ENCODE results near the gene PSMB7.

PSMB7 gene

DNA sequence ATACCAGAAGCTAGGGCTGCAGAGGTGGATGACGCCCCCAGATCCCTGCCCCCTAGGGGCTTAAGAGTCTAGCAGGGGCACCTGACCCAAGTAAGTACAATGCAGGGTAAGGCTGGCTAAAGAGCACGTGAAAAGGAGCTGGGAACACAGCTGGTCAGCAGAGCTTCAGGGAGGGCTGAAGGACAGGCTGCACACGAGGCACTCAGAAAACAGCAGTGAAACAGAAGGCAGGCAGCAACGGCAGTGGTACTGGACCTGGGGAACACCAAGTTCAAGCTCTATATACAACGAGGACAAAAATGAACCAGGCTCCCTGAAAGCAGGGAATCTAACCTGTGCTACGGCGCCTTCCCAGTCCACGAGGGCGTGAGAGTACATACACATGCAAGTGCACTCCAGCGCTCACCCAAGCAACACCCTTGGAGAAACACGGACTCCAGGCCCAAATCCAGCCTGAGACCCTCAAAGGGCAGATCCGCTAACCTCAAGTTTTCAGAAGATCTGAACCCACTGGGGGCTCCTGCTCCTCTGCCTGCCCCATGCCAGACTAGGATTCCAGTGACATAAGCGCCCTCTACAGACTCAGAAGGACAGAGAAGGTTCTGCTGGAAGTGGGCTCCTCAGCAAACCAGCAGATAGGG lies 57.4 kb downstream of the PSMB7 start:
- Mint-ChIP-seq H3K36me3 (peaks cover 18% of the 10 kb centered on the region), H3K27ac (no peak overlapping the region), H3K27me3 (no peaks in the 10 kb centered on the region), H3K4me1 (peaks cover 11% of the 10 kb centered on the region), H3K9me3 (no peaks in the 10 kb centered on the region), H3K4me3 (no peak overlapping the region)
- DNase-seq = no peak
- CTCF ChIA-PET = interaction anchor here (0.8 kb wide), 1 partner anchor 9 kb away, joined by 3 read pairs; no protein-coding TSS in a partner anchor

GRCh38 chr9:124356745-124357390 lies 58.4 kb downstream of the PSMB7 start:
- no peak for DNase-seq
- peak overlapping the region; percentile 34 for H3K27ac Mint-ChIP-seq
- peaks cover 27% of the 10 kb centered on the region for H3K36me3 Mint-ChIP-seq
- peaks cover 11% of the 10 kb centered on the region for H3K4me1 Mint-ChIP-seq
- CTCF ChIA-PET = interaction anchor here (0.5 to 0.8 kb wide), 2 partner anchors 8 to 31 kb away, joined by 3 read pairs; no protein-coding TSS in a partner anchor
- no peak overlapping the region for H3K4me3 Mint-ChIP-seq
- H3K27me3 Mint-ChIP-seq = no peaks in the 10 kb centered on the region
- H3K9me3 Mint-ChIP-seq = no peaks in the 10 kb centered on the region

GRCh38 chr9:124355941-124356744 lies 59.1 kb downstream of the PSMB7 start:
- H3K27ac Mint-ChIP-seq = no peak overlapping the region
- no peaks in the 10 kb centered on the region for H3K27me3 Mint-ChIP-seq
- no peak for DNase-seq
- H3K36me3 Mint-ChIP-seq = peaks cover 32% of the 10 kb centered on the region
- CTCF ChIA-PET = interaction anchor here (0.5 to 0.8 kb wide), 2 partner anchors 31 to 226 kb away, joined by 3 read pairs; no protein-coding TSS in a partner anchor
- peaks cover 11% of the 10 kb centered on the region for H3K4me1 Mint-ChIP-seq
- H3K9me3 Mint-ChIP-seq = no peaks in the 10 kb centered on the region
- no peak overlapping the region for H3K4me3 Mint-ChIP-seq

DNA sequence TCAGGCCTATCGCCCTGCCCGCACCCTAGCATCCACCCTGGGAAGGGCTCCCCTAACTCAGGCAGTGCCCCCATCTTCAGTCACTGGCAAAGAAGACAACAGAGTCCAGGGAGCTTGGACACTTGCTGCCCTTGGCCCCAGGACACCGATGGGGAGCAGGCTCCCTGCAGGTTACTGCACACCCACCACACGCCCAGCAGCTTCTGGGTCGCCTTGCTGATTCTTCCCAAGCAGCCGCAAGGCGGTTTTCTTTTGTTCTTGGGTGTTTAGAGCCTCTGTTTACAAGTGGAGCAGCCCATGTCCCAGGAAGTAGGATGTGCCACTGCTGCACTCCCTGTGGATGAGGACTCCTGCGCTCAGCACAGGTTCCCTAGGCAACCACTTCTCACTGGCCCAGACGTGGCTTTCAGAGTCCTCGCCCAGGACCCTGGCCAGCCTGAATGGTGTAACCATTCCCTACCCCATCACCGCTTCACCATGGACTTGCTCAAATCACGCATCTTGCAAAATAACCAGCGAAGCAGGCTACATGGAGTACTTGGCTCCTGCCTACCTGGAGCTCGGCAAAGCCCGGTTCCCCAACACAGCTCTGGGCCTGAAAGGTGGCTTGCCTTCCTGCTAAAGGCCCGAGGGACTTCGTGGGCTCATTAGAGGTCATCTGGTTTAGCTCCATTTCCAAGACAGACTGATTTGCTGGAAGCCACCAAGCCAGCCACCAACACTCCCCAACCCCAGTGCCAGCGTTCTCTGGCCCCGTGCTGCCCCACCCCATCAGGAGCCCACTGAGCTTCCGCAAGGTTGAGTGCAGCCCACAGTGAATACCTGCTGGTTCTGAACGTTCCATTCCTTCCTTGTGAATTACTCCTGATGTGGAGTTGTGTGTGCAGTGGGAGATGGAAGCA lies 60.0 kb downstream of the PSMB7 start:
- H3K27me3 Mint-ChIP-seq = no peaks in the 10 kb centered on the region
- CTCF ChIA-PET = interaction anchor here (0.8 kb wide), 2 partner anchors 223 to 225 kb away, joined by 3 read pairs; no protein-coding TSS in a partner anchor
- H3K9me3 Mint-ChIP-seq = no peaks in the 10 kb centered on the region
- peaks cover 33% of the 10 kb centered on the region for H3K36me3 Mint-ChIP-seq
- H3K4me1 Mint-ChIP-seq = peaks cover 11% of the 10 kb centered on the region
- DNase-seq = no peak
- H3K27ac Mint-ChIP-seq = no peak overlapping the region
- no peak overlapping the region for H3K4me3 Mint-ChIP-seq

DNA sequence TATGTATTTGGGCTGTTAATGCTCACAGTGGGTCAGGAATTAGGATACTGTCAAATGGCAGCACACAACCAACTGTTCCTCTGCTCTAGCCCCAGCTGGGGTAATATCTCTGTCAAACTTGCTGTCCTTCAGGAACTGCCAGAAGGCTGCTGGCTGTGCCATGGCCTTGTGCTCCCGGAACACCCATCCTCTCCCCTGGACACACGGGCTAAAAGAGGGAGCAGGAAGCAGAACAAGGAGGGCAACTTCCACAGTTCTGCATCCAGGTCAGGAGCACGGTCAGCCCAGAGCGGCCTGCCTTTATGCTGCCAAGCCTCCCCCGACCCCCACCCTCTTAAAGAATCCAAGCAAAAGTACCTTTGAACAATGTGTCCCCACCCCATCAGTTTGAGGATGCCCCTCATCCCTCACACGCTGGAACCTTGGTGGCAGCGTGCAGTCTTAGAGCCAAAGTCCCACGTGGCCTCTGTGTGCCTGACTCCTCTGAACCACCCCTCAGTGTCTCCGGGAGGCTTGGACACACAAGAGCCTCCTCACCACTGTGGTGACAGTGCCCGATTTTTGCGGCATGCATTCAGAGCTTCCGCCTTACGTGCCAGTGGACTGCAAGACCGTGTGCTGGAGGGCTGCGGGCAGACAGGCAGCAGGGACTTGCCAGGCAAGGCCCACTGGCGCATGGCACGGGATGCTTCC lies 60.8 kb downstream of the PSMB7 start:
- H3K9me3 Mint-ChIP-seq = no peaks in the 10 kb centered on the region
- H3K27ac Mint-ChIP-seq = no peak overlapping the region
- peaks cover 33% of the 10 kb centered on the region for H3K36me3 Mint-ChIP-seq
- CTCF ChIA-PET = interaction anchor here (0.8 kb wide), 1 partner anchor 222 kb away, joined by 3 read pairs; no protein-coding TSS in a partner anchor
- peaks cover 11% of the 10 kb centered on the region for H3K4me1 Mint-ChIP-seq
- H3K27me3 Mint-ChIP-seq = no peaks in the 10 kb centered on the region
- DNase-seq = no peak
- no peak overlapping the region for H3K4me3 Mint-ChIP-seq

DNA sequence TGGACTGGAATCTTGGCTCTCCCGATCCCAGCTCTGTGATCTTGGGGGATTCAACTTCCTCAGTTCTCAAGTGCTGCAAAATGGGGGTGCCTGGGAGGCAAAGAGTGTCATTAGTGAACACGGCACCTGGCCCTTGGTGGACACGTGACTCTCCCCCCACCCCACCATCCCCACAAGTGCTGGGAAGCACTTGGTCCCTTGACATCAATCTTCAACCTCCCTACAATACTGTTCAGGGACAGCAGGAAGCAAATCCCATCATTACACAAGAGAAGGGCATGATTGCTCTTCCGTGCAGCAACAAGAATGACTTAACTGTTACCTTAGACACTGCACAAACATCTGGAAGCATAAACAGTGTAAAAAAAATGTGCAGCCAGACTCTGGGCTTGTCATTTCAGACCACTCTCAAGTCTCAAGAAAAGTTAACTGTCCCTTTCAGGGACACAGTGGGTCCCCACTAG lies 61.4 kb downstream of the PSMB7 start:
- Mint-ChIP-seq H3K9me3 (no peaks in the 10 kb centered on the region), H3K27ac (no peak overlapping the region)
- CTCF ChIA-PET = no interaction called here

GRCh38 chr9:124353166-124353768 lies 62.0 kb downstream of the PSMB7 start:
- no peaks in the 10 kb centered on the region for H3K9me3 Mint-ChIP-seq
- H3K4me3 Mint-ChIP-seq = no peak overlapping the region
- CTCF ChIA-PET = no interaction called here
- no peak overlapping the region for H3K27ac Mint-ChIP-seq
- no peaks in the 10 kb centered on the region for H3K27me3 Mint-ChIP-seq
- peaks cover 11% of the 10 kb centered on the region for H3K4me1 Mint-ChIP-seq
- H3K36me3 Mint-ChIP-seq = peaks cover 33% of the 10 kb centered on the region
- no peak for DNase-seq

More for the DNA sequence above, 61.4 kb downstream of the PSMB7 start:
- peaks cover 11% of the 10 kb centered on the region for H3K4me1 Mint-ChIP-seq
- DNase-seq = no peak
- H3K4me3 Mint-ChIP-seq = no peak overlapping the region
- peaks cover 33% of the 10 kb centered on the region for H3K36me3 Mint-ChIP-seq
- H3K27me3 Mint-ChIP-seq = no peaks in the 10 kb centered on the region

GRCh38 chr9:124352616-124353015 lies 62.6 kb downstream of the PSMB7 start:
- Mint-ChIP-seq H3K4me1 (peaks cover 10% of the 10 kb centered on the region), H3K9me3 (no peaks in the 10 kb centered on the region), H3K27ac (no peak overlapping the region), H3K4me3 (no peak overlapping the region), H3K36me3 (peaks cover 33% of the 10 kb centered on the region), H3K27me3 (no peaks in the 10 kb centered on the region)
- DNase-seq = no peak
- CTCF ChIA-PET = interaction anchor here (0.7 to 0.8 kb wide), 2 partner anchors 25 to 226 kb away, joined by 3 read pairs; no protein-coding TSS in a partner anchor

GRCh38 chr9:124351672-124352468 lies 63.4 kb downstream of the PSMB7 start:
- CTCF ChIA-PET = interaction anchor here (0.7 to 0.8 kb wide), 2 partner anchors 24 to 225 kb away, joined by 3 read pairs; no protein-coding TSS in a partner anchor
- Mint-ChIP-seq H3K4me1 (peaks cover 2% of the 10 kb centered on the region), H3K9me3 (no peaks in the 10 kb centered on the region), H3K36me3 (peaks cover 28% of the 10 kb centered on the region), H3K4me3 (no peak overlapping the region), H3K27ac (peak overlapping the region; percentile 55), H3K27me3 (no peaks in the 10 kb centered on the region)
- no peak for DNase-seq

DNA sequence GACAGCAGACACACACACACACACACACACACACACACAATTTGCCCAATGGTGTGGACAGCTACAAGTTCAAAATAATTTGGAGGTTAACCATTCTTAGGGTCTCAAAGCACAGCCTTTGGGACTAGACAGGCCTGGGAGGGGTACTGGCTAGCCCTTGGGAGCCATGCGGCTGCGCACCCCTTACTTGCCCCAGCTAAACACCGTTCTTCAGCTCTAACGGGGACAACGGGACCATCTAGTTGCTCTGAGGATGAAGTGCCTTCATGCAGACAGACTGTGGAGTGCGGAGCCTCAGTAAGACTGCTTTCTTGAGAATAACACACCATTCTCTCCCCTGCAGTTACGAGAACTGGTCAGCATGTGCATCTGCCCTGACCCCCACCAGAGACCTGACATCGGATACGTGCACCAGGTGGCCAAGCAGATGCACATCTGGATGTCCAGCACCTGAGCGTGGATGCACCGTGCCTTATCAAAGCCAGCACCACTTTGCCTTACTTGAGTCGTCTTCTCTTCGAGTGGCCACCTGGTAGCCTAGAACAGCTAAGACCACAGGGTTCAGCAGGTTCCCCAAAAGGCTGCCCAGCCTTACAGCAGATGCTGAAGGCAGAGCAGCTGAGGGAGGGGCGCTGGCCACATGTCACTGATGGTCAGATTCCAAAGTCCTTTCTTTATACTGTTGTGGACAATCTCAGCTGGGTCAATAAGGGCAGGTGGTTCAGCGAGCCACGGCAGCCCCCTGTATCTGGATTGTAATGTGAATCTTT lies 64.6 kb downstream of the PSMB7 start:
- CTCF ChIA-PET = no interaction called here
- no peak for DNase-seq
- H3K36me3 Mint-ChIP-seq = peaks cover 25% of the 10 kb centered on the region
- H3K27ac Mint-ChIP-seq = peak overlapping the region; percentile 52
- H3K9me3 Mint-ChIP-seq = no peaks in the 10 kb centered on the region
- H3K4me3 Mint-ChIP-seq = no peak overlapping the region
- no peaks in the 10 kb centered on the region for H3K4me1 Mint-ChIP-seq
- no peaks in the 10 kb centered on the region for H3K27me3 Mint-ChIP-seq

DNA sequence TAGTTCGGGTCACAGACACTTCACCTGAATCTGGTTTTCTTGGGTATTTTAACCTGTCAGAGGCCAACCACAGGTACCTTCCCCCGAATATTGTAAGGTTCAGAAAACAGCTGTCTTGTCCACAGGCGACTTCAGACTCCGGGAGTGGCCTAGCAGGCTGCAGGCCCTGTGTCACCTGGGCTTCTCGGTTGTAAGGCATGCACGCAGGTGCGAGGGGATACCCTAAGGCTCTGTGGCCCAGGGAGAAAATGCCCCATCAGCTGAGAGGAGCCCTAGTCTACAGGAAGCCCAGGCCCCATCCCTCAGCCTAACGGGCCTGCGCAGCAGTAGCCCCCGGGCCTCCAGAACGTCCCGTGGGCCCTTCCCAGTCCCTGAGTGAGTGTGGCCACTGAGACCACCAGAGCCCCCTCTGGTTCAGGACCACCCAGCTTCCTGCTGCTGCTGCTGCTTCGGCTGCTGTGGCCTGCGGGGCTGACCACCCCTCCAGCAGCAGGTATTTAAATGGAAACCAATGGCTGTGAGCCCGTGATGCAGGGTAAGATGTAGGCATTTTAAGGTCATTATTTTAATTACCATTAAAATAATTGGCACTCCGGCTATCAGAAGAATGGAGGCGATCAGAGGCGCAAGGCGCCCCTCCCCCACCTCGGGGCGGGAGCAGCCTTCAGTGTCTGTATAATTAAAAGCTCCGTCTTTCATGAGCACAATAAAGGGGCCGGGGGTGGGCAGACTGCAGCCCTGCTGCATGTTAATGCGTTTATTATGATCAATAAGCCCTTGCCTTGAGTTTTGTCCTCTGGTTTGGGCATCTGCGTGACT lies 65.4 kb downstream of the PSMB7 start:
- H3K27me3 Mint-ChIP-seq = no peaks in the 10 kb centered on the region
- peak overlapping the region; percentile 52 for H3K27ac Mint-ChIP-seq
- CTCF ChIA-PET = no interaction called here
- no peak for DNase-seq
- H3K36me3 Mint-ChIP-seq = peaks cover 25% of the 10 kb centered on the region
- no peaks in the 10 kb centered on the region for H3K4me1 Mint-ChIP-seq
- no peak overlapping the region for H3K4me3 Mint-ChIP-seq
- H3K9me3 Mint-ChIP-seq = no peaks in the 10 kb centered on the region
